HG02943 (cell line): Measurements from ENCODE around the gene ATP9A.
"Not testable (repeated sequence)": the region's sequence is repeated elsewhere in the genome, so short reads cannot be mapped to it uniquely, and the experiment has no call there.

Experiments
- ATAC-seq: cut with Tn5 transposase; IDR thresholded peaks from one replicate; pipeline ENCODE4 v1.9.1; 2021; ENCODE audit warnings: mild to moderate bottlenecking, low read depth, moderate library complexity; ENCODE audit not compliant: unreplicated experiment

ATP9A gene

DNA sequence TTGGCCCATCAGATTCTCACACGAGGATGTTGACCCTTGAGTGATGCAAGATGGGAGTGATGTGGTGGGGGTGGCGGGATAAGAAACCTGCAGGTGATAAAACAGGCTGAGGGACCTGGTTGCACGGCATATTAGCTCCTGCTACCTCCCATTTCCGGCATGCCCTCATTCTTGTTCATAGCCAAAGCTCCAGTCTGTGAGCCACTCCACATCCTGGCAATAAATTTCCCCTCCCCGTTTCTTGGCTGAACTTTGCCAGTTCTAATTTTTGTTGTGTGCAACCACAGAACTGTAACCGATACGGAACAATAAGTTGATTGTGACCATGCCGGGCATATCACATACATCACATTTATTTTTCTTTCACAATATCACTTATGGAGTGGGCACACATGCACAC is 184.1 kb downstream of the ATP9A start:
- ATAC-seq = no peak

DNA sequence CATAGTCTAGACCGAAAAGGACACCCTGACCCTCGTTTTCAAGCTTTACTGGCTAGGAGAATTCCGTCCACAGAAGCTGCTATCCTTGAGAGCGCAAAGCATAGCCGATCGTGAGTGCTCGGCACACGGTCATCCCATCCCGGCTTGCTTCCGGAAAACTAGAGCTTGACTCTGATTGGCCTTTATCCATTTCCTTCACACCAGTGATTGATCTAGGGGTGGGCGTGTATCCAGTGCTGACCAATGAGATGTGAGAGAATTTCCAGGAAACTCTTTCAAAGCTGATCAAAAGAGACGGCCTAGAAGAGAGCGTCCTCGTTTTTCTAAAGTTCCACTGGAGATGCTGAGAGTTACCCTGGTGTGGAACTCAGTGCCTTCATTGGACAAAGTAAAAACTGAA is 184.7 kb downstream of the ATP9A start:
- no peak for ATAC-seq

DNA sequence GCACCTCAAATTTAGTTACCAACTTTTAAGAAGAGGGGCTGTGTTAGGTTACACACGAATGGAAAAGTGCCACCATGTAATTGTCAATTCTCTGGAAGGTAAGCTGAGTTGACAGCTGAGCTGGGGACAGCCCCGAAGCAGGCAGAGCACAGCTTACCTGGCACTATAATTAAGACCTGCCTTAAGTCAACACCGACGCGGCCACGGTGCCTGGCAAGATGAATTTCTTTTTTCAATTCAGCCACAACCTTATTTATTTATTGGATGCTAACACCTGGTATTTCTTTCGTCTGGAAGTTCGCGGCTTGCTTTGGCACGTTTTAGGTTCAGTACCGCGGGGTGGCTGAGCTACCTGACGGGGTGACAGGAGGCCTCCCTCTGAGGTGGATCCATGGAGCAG is 185.1 kb downstream of the ATP9A start:
- no peak for ATAC-seq

DNA sequence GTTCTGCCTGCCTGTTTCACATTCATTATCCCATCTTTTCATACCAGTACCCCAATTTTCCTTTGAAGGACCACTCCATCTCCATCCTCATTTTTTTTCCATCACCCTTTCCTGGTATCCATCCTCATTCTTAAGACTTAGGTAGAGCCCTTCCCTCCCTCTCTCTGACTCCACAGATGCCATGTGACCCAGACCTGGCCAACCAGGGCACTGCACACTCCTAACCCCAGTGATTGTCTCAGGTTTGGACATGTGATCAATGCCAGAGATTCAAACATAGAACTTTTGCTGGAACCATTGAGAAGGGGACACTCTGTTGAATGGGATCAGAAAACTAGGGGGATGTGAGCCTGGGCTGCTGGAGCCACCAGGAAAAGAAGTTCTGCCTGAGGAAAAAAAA is 186.6 kb downstream of the ATP9A start:
- no peak for ATAC-seq

DNA sequence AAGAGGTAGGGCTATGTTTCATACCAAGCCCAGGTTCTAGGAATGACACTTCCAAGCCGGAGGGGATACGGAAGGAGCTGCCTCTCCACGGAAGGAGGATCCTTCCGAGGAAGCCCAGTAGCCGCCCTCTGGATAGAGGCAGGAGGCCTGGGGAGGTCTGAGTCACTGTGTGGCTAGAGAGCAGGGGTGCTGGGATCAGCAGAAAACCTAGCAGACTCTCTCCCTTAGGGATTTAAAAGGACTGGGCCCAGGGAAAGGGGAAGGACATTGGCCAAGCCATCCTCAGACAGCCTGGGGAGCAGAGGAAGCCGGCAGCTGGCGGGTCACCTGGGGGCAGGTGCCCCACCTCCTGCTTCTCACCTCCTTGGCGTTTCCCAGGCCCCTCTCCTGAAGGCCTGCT is 189.1 kb downstream of the ATP9A start:
- ATAC-seq = no peak

DNA sequence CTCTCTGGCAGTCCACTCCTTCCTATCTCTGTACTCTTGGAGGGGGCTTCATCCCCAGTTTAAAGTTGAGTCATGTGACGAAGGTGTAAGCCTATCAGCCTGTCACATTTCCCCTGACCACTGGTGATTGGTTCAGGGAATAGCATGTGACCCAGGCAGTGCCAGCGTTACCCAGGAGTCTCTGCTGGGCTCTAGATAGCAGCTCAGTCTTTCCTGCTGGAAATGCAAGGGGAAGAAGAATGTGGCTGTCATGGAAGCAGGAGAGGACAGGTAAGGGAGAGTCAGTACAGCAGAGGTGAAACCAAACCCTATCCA is 190.1 kb downstream of the ATP9A start:
- no peak for ATAC-seq

DNA sequence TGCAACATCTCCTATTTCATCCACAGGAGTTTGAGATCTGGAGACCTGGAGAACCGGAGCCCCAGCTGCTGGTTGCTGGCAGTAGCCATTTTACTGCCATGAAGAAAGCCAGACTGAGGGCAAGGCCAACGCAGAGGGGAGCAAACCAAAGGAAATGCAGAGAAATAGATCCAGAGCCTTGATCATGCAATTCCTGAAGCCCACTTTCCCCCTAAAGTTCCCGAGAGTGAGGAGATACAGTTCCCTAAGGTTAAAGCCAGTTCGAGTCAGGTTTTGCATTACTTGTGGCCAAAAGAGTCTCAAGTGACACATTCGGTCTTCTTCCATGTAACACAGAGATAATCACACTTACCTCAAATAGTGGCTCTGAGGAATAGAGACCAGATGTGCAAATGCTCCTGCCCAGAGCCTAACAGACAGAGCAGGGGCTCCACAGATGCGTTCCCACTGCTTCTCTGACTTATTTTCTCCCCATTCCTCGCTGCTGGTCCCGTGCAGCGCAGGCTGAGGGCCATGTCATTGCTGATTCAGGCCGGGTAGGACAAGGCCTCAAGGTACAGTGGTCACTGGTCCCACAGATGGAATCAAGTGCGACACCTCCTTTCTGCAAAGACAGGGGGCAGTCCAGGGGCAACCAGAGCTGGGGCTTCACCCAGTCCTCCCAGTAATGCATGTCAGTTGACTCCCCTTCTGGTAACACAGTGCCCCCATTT is 190.6 kb downstream of the ATP9A start:
- no peak for ATAC-seq

DNA sequence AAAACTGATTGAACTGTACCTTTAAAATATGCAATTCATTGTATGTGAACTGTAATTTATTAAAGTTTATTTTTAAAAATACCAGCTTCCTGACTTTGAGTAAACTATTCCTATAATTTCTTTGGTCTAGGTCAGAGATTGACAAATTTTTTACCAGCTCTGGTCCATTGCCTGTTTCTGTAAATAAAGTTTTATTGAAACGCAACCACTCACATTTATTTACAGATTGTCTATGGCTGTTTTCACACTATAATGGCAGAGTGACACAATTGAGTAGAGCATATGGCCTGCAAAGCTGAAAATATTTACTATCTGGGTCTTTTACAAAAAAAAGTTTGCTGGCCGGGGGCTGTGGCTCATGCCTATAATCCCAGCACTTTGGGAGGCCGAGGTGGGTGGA is 192.7 kb downstream of the ATP9A start:
- ATAC-seq = no peak

DNA sequence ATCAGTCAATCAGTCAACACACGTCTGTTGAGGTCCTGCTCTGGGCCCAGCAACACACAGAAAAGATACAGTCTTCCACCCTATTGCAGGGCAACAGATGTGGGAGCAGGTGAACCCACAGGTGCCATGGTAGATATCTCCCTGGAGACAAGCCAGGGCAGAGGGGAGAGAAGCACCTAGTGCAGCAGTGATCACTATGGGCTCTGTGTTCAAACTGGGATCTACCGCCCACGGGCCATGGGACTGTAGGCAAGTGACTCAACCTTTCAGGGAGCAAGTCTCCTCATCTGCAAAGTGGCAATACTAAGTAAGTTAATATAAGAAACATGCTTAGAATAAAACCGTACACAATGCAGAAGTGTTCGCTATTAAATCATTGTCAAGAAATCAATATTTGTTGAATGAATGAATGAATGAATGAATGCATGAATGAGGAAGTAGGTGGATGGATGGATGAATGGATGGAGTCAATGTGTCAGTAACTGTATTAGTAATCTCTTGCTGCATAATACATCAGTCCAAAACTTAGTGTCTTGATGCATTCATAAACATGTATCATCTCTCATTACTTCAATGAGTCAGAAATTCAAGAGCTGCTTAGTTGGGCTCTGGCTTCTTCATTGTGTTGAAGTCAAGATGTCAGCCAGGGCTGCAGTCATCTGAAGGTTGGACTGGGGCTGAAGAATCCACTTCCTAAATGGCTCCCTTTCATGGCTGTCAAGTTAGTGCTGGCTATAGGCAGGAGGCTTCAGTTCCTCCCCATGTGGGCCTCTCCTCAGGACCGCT is 193.7 kb downstream of the ATP9A start:
- ATAC-seq = no peak

DNA sequence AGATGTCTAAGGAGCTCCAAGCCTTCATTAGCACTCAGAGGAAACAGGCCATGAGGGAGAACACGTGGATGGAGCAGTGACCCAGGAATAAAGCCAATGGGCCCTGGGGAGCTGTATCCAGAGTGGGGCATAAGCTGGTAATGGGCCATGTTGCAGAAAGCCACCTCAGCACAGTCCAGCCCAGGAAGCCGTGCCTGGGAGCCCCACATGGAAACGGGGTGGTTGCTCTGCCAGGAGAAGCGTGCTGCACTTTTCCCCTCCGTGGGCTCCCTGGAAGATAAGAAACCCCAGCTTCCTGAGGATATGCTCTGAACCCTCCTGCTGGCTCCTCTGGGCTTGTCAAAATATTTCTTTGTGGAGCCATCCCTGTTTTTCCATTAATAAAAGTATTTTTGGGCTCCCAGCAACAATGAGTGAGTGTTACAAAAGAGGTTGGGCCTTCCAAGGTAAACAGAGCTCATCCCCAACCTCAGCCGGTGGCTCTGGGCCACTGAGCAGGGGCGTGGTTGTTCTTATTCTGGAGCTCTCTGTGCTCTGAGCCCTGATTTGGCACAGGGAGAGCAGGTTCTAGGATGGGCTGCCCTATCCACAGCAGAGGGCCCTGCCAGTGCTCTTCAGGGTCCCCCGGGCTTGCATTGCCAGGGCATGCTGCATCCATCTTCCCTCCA is 194.5 kb downstream of the ATP9A start:
- ATAC-seq = no peak

DNA sequence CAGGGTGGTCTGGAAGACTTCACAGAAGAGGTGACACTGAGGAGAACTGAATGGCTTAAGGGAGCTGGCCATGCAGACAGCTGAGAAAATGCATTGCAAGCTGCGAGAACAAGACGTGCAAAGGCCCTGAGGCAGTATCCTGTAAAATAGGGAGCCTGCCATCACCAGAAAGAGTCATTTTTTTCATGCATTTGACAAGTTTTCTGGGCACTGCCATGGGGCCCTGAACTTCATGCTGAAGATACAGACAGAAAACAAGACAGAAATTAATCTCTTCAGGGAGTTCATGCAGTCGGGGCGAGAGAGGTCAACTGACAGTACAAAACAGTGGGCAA is 196.8 kb downstream of the ATP9A start:
- ATAC-seq = no peak

DNA sequence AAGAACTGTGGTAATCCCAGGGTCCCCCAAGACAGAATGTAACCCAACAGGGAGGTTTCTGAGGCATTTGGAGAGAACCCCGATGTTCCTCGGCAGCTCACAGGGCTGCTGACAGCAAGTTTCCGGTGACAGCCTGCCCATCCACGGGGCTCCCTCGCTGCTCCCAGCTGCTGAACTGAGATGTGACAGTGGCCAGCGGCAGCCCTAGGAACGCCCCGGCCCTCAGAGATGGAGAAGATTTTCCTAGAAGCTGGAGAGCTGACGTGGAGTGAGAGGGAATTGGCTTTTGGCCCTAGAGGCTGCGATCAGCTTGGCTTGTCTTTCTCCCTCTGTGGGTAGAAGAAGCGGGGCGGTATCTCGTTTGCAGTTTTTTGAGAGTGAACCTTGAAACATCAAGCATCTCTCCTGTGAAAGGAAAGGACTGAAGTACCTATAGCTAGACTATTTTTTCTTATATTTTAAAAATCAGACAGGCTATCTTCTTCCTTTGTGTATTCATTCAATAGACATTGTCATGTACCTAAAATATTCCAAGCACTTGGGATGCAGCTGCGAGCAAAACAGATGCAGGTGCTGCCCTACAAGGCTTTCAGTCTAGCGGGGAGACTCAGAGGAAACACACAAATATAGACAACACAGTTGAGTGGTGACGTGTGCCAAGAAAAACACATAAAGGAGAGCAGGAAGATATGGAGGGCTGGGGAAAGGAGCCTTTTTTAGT is 197.3 kb downstream of the ATP9A start:
- ATAC-seq = no peak

DNA sequence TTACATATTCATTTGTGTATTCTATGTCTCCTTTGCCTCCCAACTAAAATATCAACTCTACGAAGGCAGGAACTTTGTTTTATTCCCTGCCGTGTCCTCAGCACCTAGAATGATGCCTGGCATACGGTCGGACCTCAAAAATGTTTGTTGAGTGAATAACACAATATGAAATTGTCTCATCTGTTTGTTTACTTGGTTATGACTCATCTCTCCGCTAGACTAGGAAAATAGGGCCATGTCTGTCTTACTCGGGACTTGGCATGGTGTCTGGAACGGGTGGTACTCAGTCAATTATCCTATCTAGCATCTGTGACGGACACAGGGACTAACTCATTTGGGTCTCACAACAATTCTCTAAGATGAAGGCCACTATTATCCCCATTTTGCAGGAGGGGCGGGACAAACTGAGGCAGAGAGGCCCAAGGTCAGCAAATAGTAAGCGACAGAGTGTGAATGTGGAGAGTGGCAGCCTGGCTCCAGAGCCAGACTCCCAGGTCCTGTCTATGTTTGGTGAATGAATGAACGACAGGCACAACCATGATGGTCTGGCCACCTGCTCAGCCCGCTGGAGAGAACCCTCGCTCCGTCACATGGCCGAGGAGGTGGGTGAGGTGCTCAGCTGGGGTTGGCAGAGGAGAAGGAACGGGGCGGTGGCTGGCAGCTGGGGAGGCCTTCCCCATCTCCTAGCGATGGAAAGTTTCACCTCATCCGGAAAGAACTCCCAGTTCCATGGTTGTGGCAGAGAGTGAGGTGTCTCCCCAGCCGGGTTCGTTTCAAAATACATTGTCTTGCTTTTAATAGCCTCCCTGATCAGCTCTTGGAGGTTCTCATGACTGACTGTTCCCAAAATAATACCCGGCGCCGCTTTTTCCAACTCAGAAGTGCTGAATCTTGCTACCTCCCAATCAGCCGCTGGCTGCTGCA is 198.1 kb downstream of the ATP9A start:
- no peak for ATAC-seq

DNA sequence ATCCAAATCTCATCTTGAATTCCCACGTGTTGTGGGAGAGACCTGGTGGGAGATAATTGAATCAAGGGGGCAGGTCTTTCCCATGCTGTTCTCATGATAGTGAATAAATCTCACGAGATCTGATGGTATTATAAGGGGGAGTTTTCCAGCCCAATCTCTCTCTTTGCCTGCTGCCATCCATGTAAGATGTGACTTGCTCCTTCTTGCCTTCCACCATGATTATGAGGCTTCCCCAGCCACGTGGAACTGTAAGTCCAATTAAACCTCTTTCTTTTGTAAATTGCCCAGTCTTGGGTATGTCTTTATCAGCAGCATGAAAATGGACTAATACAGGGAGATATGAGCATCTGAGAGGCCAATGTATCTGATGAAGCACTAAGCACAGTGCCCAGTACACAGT is 199.7 kb downstream of the ATP9A start:
- ATAC-seq = not testable (repeated sequence)

DNA sequence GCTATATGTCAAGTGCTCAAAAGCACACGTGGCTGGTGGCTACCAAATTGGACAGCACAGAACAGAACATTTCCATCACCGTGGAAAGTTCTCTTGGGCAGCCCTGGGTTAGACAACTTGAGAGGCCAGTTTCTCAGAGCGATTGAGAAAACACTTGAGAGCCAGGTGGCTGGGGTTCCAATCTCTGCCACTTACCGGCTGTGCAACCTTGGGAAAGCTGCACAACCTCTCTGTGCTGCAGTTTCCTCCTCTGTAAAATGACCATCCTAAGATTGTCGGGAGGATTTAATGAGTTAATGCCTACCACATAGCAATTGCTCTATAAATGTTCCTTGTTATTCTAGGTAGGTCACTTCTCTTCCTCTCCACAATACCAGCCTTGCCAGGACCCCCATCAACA is 200.6 kb downstream of the ATP9A start:
- ATAC-seq = no peak

DNA sequence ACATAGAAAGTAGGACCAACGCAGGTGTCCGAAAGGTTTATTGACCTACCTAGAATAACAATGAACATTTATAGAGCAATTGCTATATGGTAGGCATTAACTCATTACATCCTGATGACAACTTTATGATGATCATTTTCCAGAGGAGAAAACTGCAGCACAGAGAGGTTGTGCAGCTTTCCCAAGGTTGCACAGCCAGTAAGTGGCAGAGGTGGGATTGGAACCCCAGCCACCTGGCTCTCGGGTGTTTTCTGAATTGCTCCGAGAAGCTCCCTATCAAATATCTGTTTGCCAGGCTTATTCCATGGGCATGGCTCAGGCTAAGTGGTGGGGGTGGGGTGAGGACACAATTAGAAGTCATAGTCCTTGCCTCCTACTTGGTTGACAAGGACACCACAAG is 201.6 kb downstream of the ATP9A start:
- no peak for ATAC-seq

DNA sequence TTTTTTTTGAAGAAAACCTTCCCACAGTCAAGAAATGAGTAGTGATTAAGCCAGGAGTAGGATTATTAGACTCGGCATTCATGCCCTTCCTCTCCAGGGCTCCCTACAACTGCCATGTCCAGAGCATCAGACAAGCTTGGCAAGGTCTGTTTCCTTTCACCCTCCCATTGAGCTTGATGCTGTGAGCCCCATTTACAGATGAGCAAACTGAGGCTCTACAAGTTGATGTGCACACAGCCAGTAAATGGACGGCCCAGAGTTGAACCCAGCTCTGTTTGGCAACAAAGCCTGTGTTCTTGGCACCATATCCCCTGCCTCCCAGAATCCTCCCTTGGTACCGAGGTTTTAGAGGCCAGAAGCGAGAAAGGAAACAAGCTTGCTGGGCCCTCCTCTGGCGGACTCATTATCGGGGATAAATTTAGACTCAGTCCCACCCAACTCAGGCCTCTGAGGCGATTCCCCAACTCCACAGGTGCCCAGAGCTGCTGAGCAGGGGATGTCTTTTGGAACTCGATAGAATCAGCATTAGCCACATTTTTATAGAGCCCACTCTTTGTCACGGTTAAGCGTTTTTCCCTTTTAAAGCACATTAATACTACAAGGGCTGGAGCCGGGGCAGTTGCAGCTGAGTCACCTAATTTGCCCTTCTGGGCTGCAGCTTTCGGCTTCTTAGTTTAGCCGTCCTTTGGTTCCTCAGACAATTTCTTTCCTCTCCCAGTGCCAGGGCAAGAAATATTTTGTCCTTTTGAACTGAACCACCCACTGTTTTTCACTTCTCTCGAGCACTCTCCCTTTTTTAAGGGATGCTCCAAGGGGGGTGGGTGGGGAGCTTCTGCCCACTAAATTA is 202.7 kb downstream of the ATP9A start:
- ATAC-seq = no peak

DNA sequence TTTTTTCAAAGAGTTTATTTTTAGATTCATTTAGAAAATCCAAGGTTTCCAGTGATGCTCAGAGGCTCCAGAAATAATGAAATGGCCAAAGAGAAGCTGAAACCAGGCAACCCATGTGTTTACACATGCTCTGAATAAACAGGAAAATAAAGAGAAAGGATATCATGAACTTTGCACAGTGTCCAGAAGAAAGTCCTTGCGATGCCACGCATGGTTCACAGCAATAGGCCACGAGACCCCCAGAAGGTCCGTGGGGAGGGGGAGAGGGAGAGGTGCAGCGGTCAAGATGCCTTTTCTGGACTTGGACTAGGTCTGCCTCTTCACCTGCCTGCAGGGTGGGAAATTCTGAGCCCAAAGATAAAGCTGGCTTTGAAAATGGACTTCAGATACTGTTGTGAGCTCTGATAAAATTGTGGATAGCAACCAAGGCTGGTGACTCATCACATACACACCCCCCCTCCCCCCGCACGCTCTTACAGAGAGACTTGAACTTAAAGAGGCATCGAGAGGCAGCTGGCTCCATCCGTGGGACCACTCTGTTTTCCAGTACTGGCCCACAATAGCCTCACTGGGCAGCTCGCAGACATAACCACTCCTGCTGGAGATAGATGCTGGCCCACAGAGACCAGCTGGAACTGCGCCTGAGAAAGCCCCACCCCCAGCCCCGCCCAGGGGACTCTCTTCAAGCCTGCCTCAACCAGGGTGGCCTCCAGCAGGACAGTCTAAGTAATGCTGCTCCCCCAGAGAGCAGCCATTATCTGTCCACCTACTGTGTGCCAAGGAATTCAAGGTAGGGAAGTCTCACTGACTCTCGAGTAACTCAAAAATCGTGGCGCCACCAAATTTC is 204.5 kb downstream of the ATP9A start:
- ATAC-seq = no peak

DNA sequence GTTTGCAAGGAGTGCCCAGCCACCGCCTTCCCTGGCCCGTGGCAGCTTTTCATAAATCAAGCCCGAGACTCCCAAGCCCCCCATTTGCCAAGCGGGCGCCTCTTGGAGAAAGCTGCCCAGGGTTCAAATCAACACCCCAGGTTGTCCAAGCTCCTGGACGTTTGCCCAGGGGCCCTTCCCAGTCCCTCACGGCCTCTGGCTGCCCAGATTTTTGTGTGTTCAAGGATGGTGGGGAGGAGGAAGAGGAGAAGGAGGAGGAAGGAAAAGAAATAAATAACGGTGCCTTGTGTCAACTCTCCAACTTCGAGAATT is 205.1 kb downstream of the ATP9A start:
- no peak for ATAC-seq
